Endothelial cell of umbilical vein (primary cell): ENCODE results near the gene ATP8A2. TPM values are rescaled to one million over a fixed set of nuclear protein-coding genes. Genes with fewer than 3 reads are reported as not detected.

Experiments
- BruUV-seq: library from RNA; stranded (reverse); fragments of 400-500 nt; replicated peaks from 2 replicates; lab custom pipeline; 2021; lab: Mats Ljungman, UMichigan
- CTCF ChIA-PET: fragments of 300-600, 350-600 bp; sonication (Branson Sonifier 250); formaldehyde crosslinking; loops from one replicate; lab custom pipeline; 2021; ENCODE audit warnings: antibody characterized with exemption, inconsistent platforms; lab: Charles Lee
- POLR2A ChIA-PET: fragments of 300-600, 350-600 bp; sonication (Branson Sonifier 250); formaldehyde crosslinking; loops from one replicate; lab custom pipeline; 2021; ENCODE audit warnings: antibody characterized with exemption, inconsistent platforms; lab: Charles Lee
- DNase-seq: peaks from one replicate; pipeline ENCODE4 v3.0.0-alpha.2; 2011; ENCODE audit warnings: low read depth, low spot score
- FAIRE-seq: peaks from 2 replicates; lab custom pipeline; 2011; peaks lifted over from hg19 to GRCh38; lab: Jason Lieb, UNC
- H2AFZ ChIP-seq: 2 replicates; pipeline ENCODE4 v1.6.0; 2012; ENCODE audit warnings: low read depth, low read length, control low read depth, inconsistent platforms
- H3K27ac ChIP-seq: 2 replicates; pipeline ENCODE4 v1.5.1; 2011; ENCODE audit warnings: low read depth, mild to moderate bottlenecking, control low read depth, low read length, moderate library complexity; ENCODE audit not compliant: insufficient read depth
- H3K27me3 ChIP-seq, 2 experiments: 2 replicates each; pipeline versions ENCODE4 v1.6.0 to v1.6.1; 2011; ENCODE audit warnings: low read length in 2 of 2, mixed read lengths in 1 of 2; ENCODE audit not compliant: control insufficient read depth in 2 of 2, insufficient read depth in 2 of 2
- H3K36me3 ChIP-seq, 2 experiments: 2 replicates in 1 of 2; 3 replicates in 1 of 2; pipeline ENCODE4 v1.5.1; 2011; ENCODE audit warnings: low read length in 2 of 2, mild to moderate bottlenecking in 1 of 2, moderate library complexity in 1 of 2; ENCODE audit not compliant: control insufficient read depth in 2 of 2, insufficient read depth in 2 of 2; ENCODE audit errors: extremely low read depth in 1 of 2
- H3K4me1 ChIP-seq: 3 replicates; pipeline ENCODE4 v1.5.1; 2011; ENCODE audit warnings: mild to moderate bottlenecking, low read length; ENCODE audit not compliant: control insufficient read depth, insufficient read depth; ENCODE audit errors: extremely low read depth
- H3K4me2 ChIP-seq: 2 replicates; pipeline ENCODE4 v1.6.1; 2011; ENCODE audit warnings: low read length, control low read depth, mixed read lengths; ENCODE audit not compliant: insufficient read depth
- H3K4me3 ChIP-seq, 3 experiments: fragments of 200-600 bp in 1 of 3; sonication (generic), shearing (Covaris generic) in 1 of 3; replicated peaks in 1 of 3; 2 replicates each; pipeline ENCODE4 v1.5.1; 2011 to 2016; ENCODE audit warnings: control low read depth in 3 of 3, low read length in 3 of 3, mild to moderate bottlenecking in 2 of 3, inconsistent platforms in 1 of 3, low read depth in 1 of 3, moderate library complexity in 1 of 3; ENCODE audit not compliant: insufficient read depth in 1 of 3
- H3K79me2 ChIP-seq: 2 replicates; pipeline ENCODE4 v1.6.0; 2012; ENCODE audit warnings: low read length, inconsistent platforms; ENCODE audit not compliant: control insufficient read depth, insufficient read depth
- H3K9ac ChIP-seq: replicated peaks from 2 replicates; pipeline ENCODE3; 2011; ENCODE audit warnings: low read length, control low read depth; ENCODE audit not compliant: insufficient read depth; ENCODE audit errors: extremely low read depth
- H3K9me1 ChIP-seq: replicated peaks from 3 replicates; pipeline ENCODE4 v1.6.0; 2011; ENCODE audit warnings: mild to moderate bottlenecking, low read length; ENCODE audit not compliant: control insufficient read depth, insufficient read depth; ENCODE audit errors: extremely low read depth
- H3K9me3 ChIP-seq: replicated peaks from 2 replicates; pipeline ENCODE4 v1.5.1; 2012; ENCODE audit warnings: low read length, inconsistent platforms; ENCODE audit not compliant: control insufficient read depth, insufficient read depth
- H4K20me1 ChIP-seq: replicated peaks from 2 replicates; pipeline ENCODE3; 2011; ENCODE audit warnings: mild to moderate bottlenecking, low read length; ENCODE audit not compliant: control insufficient read depth, insufficient read depth; ENCODE audit errors: extremely low read depth
- GATA2 ChIP-seq: IDR thresholded peaks from 2 replicates; pipeline ENCODE4 v1.7.0; 2011; ENCODE audit warnings: low read depth, mild to moderate bottlenecking, moderate library complexity, mixed read lengths, low read length; ENCODE audit not compliant: insufficient read length, insufficient read depth
- JUN ChIP-seq: IDR thresholded peaks from 2 replicates; pipeline ENCODE4 v1.6.1; 2011; ENCODE audit warnings: borderline replicate concordance, low read depth; ENCODE audit not compliant: insufficient read length, insufficient read depth
- dilution Hi-C: fragments of 300-500 bp; cut with MboI; formaldehyde crosslinking; loops from one replicate; pipeline ENCODE4 v1.15.0; 2019; ENCODE audit warnings: low sequenced_read_pairs; ENCODE audit not compliant: extremely low pct_ligation_motif_present
- intact Hi-C: fragments of 100-400 bp; cut with micrococcal nuclease; formaldehyde crosslinking; loops from one replicate; pipeline ENCODE4 v1.10.0; 2022
- polyA plus RNA-seq, 4 experiments: library from polyadenylated mRNA; depleted of rRNA in 3 of 4; stranded (reverse) in 3 of 4; unstranded in 1 of 4; fragments of >200 nt; gene quantifications; 2 replicates each; pipeline versions ENCODE4 v1.2.1 to v1.2.3, GENCODE V29; 2011 to 2012; ENCODE audit warnings: missing spikeins in 1 of 4
- total RNA-seq: library from RNA; stranded (reverse); gene quantifications from 2 replicates; pipeline ENCODE4 v1.2.3, GENCODE V29; 2021
- TF ChIP-seq, protein P1 (sequence below), 2 donors: IDR thresholded peaks; 1 replicate in 1 of 2; 2 replicates in 1 of 2; pipeline ENCODE4 v1.5.1; 2011; ENCODE audit warnings: low read length in 2 of 2, mild to moderate bottlenecking in 2 of 2, moderate library complexity in 2 of 2, control low read depth in 1 of 2, inconsistent platforms in 1 of 2, low read depth in 1 of 2; ENCODE audit not compliant: insufficient read depth in 1 of 2; ENCODE audit errors: extremely low read depth in 1 of 2

The ATP8A2 gene
- total and polyA plus RNA-seq, 2 donors (not counting 3 experiments of a cell fraction or from before 2014, with no cell fraction given): 0.11 to 0.49 TPM

DNA sequence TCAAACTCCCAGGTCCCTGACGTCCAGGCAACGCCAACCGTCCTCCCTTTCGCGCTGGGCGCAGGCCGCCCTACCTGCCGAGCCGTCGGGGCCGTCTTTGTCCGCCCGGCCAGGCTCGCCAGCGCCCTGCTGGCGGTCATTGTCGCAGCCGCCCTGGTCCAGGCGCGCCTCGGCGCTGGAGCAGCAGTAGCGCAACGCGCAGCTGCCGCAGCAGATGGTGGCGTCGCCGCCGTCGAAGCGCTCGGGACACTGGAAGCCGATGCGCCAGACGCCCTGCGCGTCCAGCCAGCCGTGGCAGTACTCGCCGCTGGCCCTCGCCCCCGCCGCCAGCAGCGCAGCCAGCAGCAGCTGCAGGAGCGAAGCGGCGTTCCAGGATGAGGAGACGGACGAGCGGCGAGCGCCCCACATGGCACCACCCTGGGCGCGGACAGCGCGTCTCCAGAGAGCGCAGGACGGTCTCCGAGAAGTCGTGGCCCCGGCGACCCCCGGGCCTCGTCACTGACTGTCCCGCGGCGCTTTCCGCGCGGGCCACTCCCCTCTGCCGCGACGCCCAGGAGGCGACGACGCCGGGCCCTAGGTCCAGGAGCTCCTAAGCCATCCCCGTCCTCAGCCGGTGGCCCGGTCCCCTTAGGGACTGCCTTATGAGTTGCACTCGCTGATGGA lies 678.9 kb downstream of the ATP8A2 start:
- Histone ChIP-seq H3K4me3 (peak overlapping the region; percentile 42 to 89 (median 50)), H3K36me3 (no peaks in the 10 kb centered on the region), H3K9ac (peak overlapping the region; percentile 35), H3K4me1 (peaks cover 19% of the 10 kb centered on the region), H4K20me1 (peaks cover 3% of the 10 kb centered on the region), H2AFZ (peak overlapping the region; percentile 92), H3K4me2 (peak overlapping the region; percentile 75), H3K9me3 (no peaks in the 10 kb centered on the region), H3K79me2 (peaks cover 38% of the 10 kb centered on the region), H3K9me1 (no peaks in the 10 kb centered on the region), H3K27me3 (peaks cover 8 to 9% of the 10 kb centered on the region in 2 experiments), H3K27ac (peak overlapping the region; percentile 11)
- ChIA-PET POLR2A (no interaction called here), CTCF (interaction anchor here (1.0 to 2.4 kb wide), 11 partner anchors 11 to 648 kb away, joined by 3 to 8 read pairs (median 4); no protein-coding TSS in a partner anchor)
- FAIRE-seq: peak; percentile 15
- no TSS peak for BruUV-seq
- peak; percentile 42 for DNase-seq
- intact Hi-C loops: loop anchor here (1.0 kb wide), 2 partner anchors 35 to 73 kb away; no protein-coding TSS in a partner anchor
- dilution Hi-C loops: no loop called here
- TF ChIP-seq GATA2: no peak
- TF ChIP-seq JUN: no peak
- TF ChIP-seq, protein P1, sequence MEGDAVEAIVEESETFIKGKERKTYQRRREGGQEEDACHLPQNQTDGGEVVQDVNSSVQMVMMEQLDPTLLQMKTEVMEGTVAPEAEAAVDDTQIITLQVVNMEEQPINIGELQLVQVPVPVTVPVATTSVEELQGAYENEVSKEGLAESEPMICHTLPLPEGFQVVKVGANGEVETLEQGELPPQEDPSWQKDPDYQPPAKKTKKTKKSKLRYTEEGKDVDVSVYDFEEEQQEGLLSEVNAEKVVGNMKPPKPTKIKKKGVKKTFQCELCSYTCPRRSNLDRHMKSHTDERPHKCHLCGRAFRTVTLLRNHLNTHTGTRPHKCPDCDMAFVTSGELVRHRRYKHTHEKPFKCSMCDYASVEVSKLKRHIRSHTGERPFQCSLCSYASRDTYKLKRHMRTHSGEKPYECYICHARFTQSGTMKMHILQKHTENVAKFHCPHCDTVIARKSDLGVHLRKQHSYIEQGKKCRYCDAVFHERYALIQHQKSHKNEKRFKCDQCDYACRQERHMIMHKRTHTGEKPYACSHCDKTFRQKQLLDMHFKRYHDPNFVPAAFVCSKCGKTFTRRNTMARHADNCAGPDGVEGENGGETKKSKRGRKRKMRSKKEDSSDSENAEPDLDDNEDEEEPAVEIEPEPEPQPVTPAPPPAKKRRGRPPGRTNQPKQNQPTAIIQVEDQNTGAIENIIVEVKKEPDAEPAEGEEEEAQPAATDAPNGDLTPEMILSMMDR (IDR thresholded peaks at IDR 0.05; ENCODE audit: extremely low read depth in 1 of 2, insufficient read depth in 1 of 2, low read depth in 1 of 2, low read length in 2 of 2): peak in 1 of 2 donors; percentile 1
